OCI-LY1 (cell line): ENCODE measurements around the gene GPRC5C.

Experiments used
- EZH2 ChIP-seq: fragments of 200-600 bp; sonication (generic), shearing (Covaris generic); IDR thresholded peaks from 2 replicates; pipeline ENCODE4 v1.8.0; 2017; ENCODE audit warnings: borderline replicate concordance, mixed run types, mild to moderate bottlenecking, antibody characterized with exemption, low read length, moderate library complexity, mixed read lengths
- TF ChIP-seq, protein P1 (sequence below): fragments of 200-600 bp; sonication (generic), shearing (Covaris generic); IDR thresholded peaks from 2 replicates; pipeline ENCODE4 v1.5.1; 2017; ENCODE audit warnings: mild to moderate bottlenecking, antibody characterized with exemption, low read length, moderate library complexity, mixed read lengths

DNA sequence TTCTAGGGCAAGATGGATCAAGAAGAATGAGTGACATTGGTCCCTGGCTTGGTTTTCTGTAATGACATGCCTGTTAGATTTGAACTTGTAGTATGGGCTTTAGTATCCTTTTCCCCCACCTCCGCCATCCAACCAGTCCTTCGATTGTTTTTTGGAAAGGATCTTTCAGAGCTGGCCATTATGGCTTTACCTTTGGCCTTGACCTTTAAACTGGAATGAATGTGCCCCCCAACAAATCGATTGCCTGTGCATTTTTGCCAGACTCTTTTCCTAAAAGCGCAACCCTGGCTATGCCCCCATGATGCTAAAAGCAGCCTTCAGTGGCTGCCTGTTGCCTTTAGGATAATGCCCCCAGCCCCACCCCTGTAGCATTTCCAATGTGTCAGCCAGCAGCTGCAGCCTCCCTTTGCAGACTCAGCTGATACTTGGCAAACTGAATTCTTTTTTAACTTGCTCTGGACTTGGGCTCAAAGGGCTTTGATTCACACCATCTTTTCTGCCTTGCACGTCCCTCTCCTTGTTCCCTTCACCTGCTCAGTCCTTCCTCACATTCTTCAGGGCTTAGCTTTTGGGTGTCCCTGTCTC, 4.0 kb downstream of the GPRC5C start:
- TF ChIP-seq, protein P1, sequence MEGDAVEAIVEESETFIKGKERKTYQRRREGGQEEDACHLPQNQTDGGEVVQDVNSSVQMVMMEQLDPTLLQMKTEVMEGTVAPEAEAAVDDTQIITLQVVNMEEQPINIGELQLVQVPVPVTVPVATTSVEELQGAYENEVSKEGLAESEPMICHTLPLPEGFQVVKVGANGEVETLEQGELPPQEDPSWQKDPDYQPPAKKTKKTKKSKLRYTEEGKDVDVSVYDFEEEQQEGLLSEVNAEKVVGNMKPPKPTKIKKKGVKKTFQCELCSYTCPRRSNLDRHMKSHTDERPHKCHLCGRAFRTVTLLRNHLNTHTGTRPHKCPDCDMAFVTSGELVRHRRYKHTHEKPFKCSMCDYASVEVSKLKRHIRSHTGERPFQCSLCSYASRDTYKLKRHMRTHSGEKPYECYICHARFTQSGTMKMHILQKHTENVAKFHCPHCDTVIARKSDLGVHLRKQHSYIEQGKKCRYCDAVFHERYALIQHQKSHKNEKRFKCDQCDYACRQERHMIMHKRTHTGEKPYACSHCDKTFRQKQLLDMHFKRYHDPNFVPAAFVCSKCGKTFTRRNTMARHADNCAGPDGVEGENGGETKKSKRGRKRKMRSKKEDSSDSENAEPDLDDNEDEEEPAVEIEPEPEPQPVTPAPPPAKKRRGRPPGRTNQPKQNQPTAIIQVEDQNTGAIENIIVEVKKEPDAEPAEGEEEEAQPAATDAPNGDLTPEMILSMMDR = no peak
- no peak for TF ChIP-seq EZH2
